Islet precursor cell (in vitro differentiated cells): ENCODE results near the gene TRIM54.
"Not testable (repeated sequence)": the region's sequence is repeated elsewhere in the genome, so short reads cannot be mapped to it uniquely, and the experiment has no call there.

Source experiments
- DNase-seq: peaks from one replicate; pipeline ENCODE4 v3.0.0-alpha.2; 2018

The TRIM54 gene

GRCh38 chr2:27288610-27289009, 6.4 kb downstream of the TRIM54 start:
- no peak for DNase-seq

- no peak for DNase-seq
These were observed 8.3 kb downstream of the TRIM54 start for GRCh38 chr2:27290549-27290948.

GRCh38 chr2:27291865-27292264, 9.6 kb downstream of the TRIM54 start:
- DNase-seq: no peak

GRCh38 chr2:27294928-27295327, 12.7 kb downstream of the TRIM54 start:
- no peak for DNase-seq

- no peak for DNase-seq
These were observed 14.3 kb downstream of the TRIM54 start for GRCh38 chr2:27296481-27296880.

GRCh38 chr2:27297195-27297594, 15.0 kb downstream of the TRIM54 start:
- DNase-seq: no peak

GRCh38 chr2:27298391-27299080, 16.3 kb downstream of the TRIM54 start:
- no peak for DNase-seq

GRCh38 chr2:27300606-27301005, 18.4 kb downstream of the TRIM54 start:
- DNase-seq: not testable (repeated sequence)

GRCh38 chr2:27303093-27304025, 21.1 kb downstream of the TRIM54 start:
- DNase-seq: peak; percentile 63

GRCh38 chr2:27304488-27305240, 22.4 kb downstream of the TRIM54 start:
- DNase-seq: no peak

GRCh38 chr2:27305516-27305915, 23.3 kb downstream of the TRIM54 start:
- no peak for DNase-seq

GRCh38 chr2:27306136-27306535, 23.9 kb downstream of the TRIM54 start:
- no peak for DNase-seq

GRCh38 chr2:27306573-27307286, 24.5 kb downstream of the TRIM54 start:
- DNase-seq: peak; percentile 57

GRCh38 chr2:27307287-27307544, 25.0 kb downstream of the TRIM54 start:
- no peak for DNase-seq

- peak; percentile 70 for DNase-seq
These were observed 25.5 kb downstream of the TRIM54 start for GRCh38 chr2:27307545-27308358.

GRCh38 chr2:27308359-27308881, 26.2 kb downstream of the TRIM54 start, which contains the start of gene UCN:
Gene UCN, minus strand, starts transcription at chr2:27308445. Its CDS starts 550 bp downstream, at chr2:27307895.
- peak; percentile 90 for DNase-seq

GRCh38 chr2:27309651-27310050, 27.4 kb downstream of the TRIM54 start:
- no peak for DNase-seq

- DNase-seq: no peak
These were observed 29.9 kb downstream of the TRIM54 start for GRCh38 chr2:27312152-27312551.

- DNase-seq: no peak
These were observed 31.8 kb downstream of the TRIM54 start for GRCh38 chr2:27313882-27314645.

- no peak for DNase-seq
These were observed 32.5 kb downstream of the TRIM54 start for GRCh38 chr2:27314709-27315108.

GRCh38 chr2:27315122-27315521, 32.9 kb downstream of the TRIM54 start:
- DNase-seq: no peak
